Ishikawa (cell line): Measurements from ENCODE around the gene CDHR3.
A peak's percentile ranks its signal among the peaks of the same experiment; 100 is the strongest.

Experiments used
- CEBPB ChIP-seq: IDR thresholded peaks from 2 replicates; pipeline ENCODE4 v1.6.1; 2012
- CREB1 ChIP-seq: IDR thresholded peaks from 2 replicates; pipeline ENCODE4 v1.6.1; 2012; ENCODE audit warnings: low read depth
- EGR1 ChIP-seq: IDR thresholded peaks from 2 replicates; pipeline ENCODE4 v1.6.1; 2012
- EP300 ChIP-seq: IDR thresholded peaks from 2 replicates; pipeline ENCODE4 v1.6.1; 2012; ENCODE audit warnings: borderline replicate concordance
- FOXM1 ChIP-seq: IDR thresholded peaks from 2 replicates; pipeline ENCODE4 v1.6.1; 2012; ENCODE audit warnings: low read depth, borderline replicate concordance
- NFIC ChIP-seq: IDR thresholded peaks from 2 replicates; pipeline ENCODE4 v1.6.1; 2012
- RAD21 ChIP-seq: IDR thresholded peaks from 2 replicates; pipeline ENCODE4 v1.6.1; 2012; ENCODE audit warnings: low read depth
- REST ChIP-seq: IDR thresholded peaks from 2 replicates; pipeline ENCODE4 v1.6.1; 2012; ENCODE audit warnings: low read depth, mild to moderate bottlenecking
- TAF1 ChIP-seq: IDR thresholded peaks from 2 replicates; pipeline ENCODE4 v1.6.1; 2012; ENCODE audit warnings: low read depth, mild to moderate bottlenecking
- TCF12 ChIP-seq: IDR thresholded peaks from 2 replicates; pipeline ENCODE4 v1.6.1; 2012; ENCODE audit warnings: low read depth
- TEAD4 ChIP-seq: IDR thresholded peaks from 2 replicates; pipeline ENCODE4 v1.6.1; 2012
- YY1 ChIP-seq: IDR thresholded peaks from 2 replicates; pipeline ENCODE4 v1.6.1; 2012; ENCODE audit warnings: low read depth
- ZBTB7A ChIP-seq: IDR thresholded peaks from 2 replicates; pipeline ENCODE4 v1.6.1; 2012; ENCODE audit warnings: low read depth
- TF ChIP-seq, protein P1 (sequence below): IDR thresholded peaks from 2 replicates; pipeline ENCODE4 v1.6.1; 2012
- TF ChIP-seq, protein P2 (sequence below): IDR thresholded peaks from 2 replicates; pipeline ENCODE4 v1.6.1; 2012

The CDHR3 gene

DNA sequence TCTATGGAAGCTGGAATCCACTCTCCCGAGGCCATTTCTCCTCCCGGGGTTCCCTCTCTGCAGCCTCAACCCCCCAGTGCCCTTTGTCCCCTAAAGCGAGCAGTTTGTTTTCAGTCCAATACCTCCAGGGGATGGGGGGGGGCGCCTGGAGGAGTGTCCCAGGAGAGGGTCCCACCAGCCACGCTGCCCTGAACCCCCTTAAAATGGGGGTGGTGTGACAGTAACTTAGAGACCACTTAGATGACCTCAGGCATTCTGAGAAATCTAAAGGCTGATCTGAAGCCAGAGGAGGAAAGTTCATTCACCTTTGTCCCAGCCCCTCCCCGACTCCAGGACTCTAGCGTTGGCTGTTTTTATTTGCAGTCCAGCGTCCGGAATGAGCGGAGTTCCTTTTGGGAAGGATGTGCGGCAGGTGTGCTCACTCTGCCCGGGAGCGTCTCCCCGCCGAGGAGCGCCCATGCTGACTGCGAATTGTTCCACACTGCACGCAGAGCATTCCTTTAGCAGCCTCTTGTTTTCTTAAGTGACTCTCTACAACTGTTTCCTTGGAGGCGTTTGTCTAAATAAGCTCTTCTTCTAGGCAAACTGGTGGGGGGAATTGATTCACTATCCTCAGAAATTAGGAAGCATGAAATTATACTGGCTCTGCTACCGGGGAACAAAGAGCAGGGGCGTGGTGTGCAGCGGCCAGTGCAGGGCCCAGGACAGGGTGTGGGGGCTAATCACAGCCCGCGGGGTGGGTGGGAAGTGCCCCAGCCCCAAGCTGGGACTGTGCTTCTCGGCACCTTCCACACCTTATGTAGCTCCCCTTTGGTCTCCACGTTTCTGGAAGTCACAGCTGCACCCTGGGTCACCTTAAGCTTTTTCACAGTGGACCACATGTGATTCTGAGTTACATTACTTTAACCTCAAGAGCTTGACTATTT lies 102.8 kb downstream of the CDHR3 start:
- TF ChIP-seq YY1 (no peak), RAD21 (no peak), NFIC (no peak), ZBTB7A (no peak), CREB1 (no peak), TAF1 (no peak), TCF12 (no peak)

DNA sequence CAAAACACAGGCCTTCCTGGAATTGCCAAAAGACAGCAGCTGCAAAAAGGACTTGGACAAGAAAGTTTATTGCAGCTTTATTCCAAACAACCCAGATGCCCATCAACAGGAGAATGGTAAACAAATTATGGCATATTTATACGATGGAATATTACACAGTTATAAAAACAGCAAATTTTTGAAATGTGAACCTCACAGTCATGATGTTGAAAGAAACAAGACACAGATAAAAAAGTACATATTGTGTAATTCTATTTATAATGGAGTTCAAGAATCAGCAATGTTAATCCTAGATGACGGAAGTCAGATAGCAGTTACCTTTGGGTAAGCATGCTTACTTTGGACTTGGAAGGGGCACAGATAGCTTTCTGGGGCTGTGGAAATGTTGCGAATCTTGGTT lies 104.6 kb downstream of the CDHR3 start:
- no peak for TF ChIP-seq NFIC
- no peak for TF ChIP-seq CREB1
- TF ChIP-seq REST, result no peak
- TF ChIP-seq CEBPB, result no peak
- no peak for TF ChIP-seq EP300
- no peak for TF ChIP-seq FOXM1
- TF ChIP-seq, protein P1, sequence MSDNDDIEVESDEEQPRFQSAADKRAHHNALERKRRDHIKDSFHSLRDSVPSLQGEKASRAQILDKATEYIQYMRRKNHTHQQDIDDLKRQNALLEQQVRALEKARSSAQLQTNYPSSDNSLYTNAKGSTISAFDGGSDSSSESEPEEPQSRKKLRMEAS, result no peak

DNA sequence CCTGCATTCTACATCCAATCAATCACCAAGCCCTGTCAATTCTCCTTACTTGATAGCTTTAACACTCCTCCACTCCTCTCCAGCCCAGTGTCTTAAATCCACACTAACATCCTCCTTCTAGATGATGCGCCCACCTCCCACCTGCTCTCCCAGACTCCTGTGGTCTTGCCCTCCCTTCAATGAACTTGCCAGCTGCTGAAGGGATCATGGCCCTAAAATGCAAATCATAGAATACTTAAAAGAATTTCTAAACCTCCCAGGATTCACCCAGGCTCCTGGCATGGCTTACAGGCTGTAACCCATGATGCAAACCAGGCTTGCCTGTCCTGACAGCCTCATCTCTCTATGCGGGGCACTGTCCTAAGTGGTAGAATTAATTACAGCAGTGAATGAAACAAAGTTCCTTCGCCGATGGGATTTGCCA lies 105.5 kb downstream of the CDHR3 start:
- TF ChIP-seq CREB1 (no peak), FOXM1 (no peak), RAD21 (no peak)

DNA sequence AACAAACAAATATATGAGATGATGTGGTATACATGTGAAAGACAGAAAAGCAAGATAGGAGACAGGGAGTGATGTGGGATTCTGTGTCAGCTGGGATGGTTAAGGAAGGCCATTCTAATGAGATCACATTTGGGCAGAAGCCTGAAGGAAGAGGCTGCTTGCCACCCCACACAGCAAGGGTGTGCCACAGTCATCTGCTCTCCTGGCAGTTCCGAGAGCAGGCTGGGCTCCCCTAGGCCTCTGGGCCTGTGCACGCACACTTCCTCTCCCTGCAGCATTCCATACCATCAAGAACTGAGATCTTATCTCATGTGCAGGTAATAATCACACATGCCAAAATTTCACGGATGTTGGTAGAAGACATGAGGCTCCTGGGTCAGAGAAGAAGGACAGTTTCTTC lies 105.9 kb downstream of the CDHR3 start:
- no peak for TF ChIP-seq NFIC
- TF ChIP-seq, protein P2, sequence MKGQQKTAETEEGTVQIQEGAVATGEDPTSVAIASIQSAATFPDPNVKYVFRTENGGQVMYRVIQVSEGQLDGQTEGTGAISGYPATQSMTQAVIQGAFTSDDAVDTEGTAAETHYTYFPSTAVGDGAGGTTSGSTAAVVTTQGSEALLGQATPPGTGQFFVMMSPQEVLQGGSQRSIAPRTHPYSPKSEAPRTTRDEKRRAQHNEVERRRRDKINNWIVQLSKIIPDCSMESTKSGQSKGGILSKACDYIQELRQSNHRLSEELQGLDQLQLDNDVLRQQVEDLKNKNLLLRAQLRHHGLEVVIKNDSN, result no peak
- no peak for TF ChIP-seq TAF1
- TF ChIP-seq ZBTB7A, result no peak
- TF ChIP-seq CEBPB, result no peak
- TF ChIP-seq YY1, result no peak
- no peak for TF ChIP-seq FOXM1
- TF ChIP-seq TCF12, result no peak
- TF ChIP-seq, protein P1, result no peak
- no peak for TF ChIP-seq TEAD4
- no peak for TF ChIP-seq REST
- TF ChIP-seq CREB1, result no peak
- TF ChIP-seq RAD21, result no peak
- TF ChIP-seq EGR1, result no peak
- no peak for TF ChIP-seq EP300

DNA sequence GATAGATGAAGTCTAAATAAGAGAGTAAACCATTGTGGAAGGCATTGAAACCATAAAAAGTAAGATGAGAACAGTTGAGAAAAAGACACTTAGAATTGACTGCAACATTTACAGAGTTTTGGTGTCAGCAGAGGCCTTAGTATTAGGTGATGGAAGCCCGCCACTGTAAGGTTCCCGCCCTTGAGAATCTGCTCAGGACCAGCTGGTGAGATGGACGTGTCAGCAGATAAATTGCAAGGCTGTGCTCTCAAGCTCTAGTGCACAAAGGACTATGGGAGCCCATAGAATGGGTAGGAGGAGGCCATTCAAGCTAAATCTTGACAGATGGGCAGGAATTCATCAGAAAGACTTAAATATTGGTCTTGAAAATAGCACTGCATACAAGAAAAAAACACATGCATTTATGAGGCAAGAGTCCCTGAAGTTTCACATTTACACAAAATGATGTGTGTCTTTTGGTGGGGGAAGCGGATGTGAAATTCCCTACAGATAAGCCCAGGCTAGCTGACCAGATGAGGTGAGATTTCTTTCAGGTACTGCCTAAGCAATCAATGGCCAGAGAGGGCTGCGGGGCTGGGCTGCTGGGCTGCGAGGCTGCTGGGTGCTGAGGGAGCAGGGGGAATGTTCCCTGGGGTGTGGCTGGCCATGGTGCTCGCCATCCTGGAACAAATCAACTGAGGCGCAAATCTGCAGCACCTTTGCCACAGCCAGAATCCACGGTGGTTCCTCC lies 106.6 kb downstream of the CDHR3 start:
- TF ChIP-seq TAF1 (no peak), RAD21 (no peak), ZBTB7A (no peak), YY1 (0 out of 2 replicates have a peak, but pooled peaks have one; percentile 30)

- TF ChIP-seq, protein P2, result peak; percentile 35; the same call in 1 of the 2 replicates
- TF ChIP-seq FOXM1, result no peak
- no peak for TF ChIP-seq CEBPB
- TF ChIP-seq CREB1, result no peak
- no peak for TF ChIP-seq TAF1
- no peak for TF ChIP-seq RAD21
- TF ChIP-seq TCF12, result 0 out of 2 replicates have a peak, but pooled peaks have one; percentile 42
- no peak for TF ChIP-seq ZBTB7A
- TF ChIP-seq EGR1, result no peak
- 0 out of 2 replicates have a peak, but pooled peaks have one; percentile 16 for TF ChIP-seq EP300
- peak; percentile 85 for TF ChIP-seq TEAD4
- TF ChIP-seq REST, result no peak
- TF ChIP-seq YY1, result no peak; the same call in 1 of the 2 replicates
- peak; percentile 81 for TF ChIP-seq NFIC
- TF ChIP-seq, protein P1, result peak; percentile 88
These were observed 107.1 kb downstream of the CDHR3 start for GRCh38 chr7:106070201-106070551.
